GM12878 (cell line): ENCODE data around the gene RBMS1. TPM values are rescaled to one million over a fixed set of nuclear protein-coding genes. Genes with fewer than 3 reads are reported as not detected.

Experiments
- ATAC-seq: fragments of 200-7000 bp; cut with Tn5 transposase; 3 replicates; pipeline ENCODE4 v1.9.1; 2020; ENCODE audit warnings: mild to moderate bottlenecking, moderate library complexity
- BruUV-seq: library from RNA; stranded (reverse); fragments of 400-500 nt; replicated peaks from 2 replicates; lab custom pipeline; 2021; lab: Mats Ljungman, UMichigan
- CTCF ChIA-PET: fragments of 300-600 bp; sonication (Branson Sonifier 250); formaldehyde crosslinking; extraction: SDS; loops from one replicate; lab custom pipeline; 2021; ENCODE audit warnings: inconsistent platforms; lab: Yijun Ruan, JAX
- POLR2A ChIA-PET: fragments of 350-600 bp; formaldehyde crosslinking; extraction: SDS; loops from one replicate; lab custom pipeline; 2021; ENCODE audit warnings: inconsistent platforms; lab: Charles Lee
- RAD21 ChIA-PET: fragments of 300-600 bp; sonication (Branson Sonifier 250); formaldehyde crosslinking; loops from one replicate; lab custom pipeline; 2023; ENCODE audit warnings: antibody characterized with exemption; ENCODE audit not compliant: unreplicated experiment; lab: Charles Lee
- SMC1A ChIA-PET: fragments of 300-600 bp; sonication (Branson Sonifier 250); formaldehyde crosslinking; loops from one replicate; lab custom pipeline; 2023; ENCODE audit not compliant: unreplicated experiment, uncharacterized antibody; lab: Charles Lee
- DNase-seq: peaks from one replicate; pipeline ENCODE4 v3.0.0-alpha.2; 2011; ENCODE audit warnings: low read depth, low spot score
- FAIRE-seq: peaks from 3 replicates; lab custom pipeline; 2011; peaks lifted over from hg19 to GRCh38; lab: Jason Lieb, UNC
- H2AFZ ChIP-seq: 2 replicates; pipeline ENCODE4 v1.6.0; 2011; ENCODE audit warnings: low read depth, low read length, control low read depth; ENCODE audit not compliant: control insufficient read depth
- H3K27ac ChIP-seq: 2 replicates; pipeline ENCODE4 v1.5.1; 2011; ENCODE audit warnings: control low read depth; ENCODE audit not compliant: control insufficient read depth, insufficient read depth
- H3K27me3 ChIP-seq, 2 experiments: replicated peaks in 1 of 2; 2 replicates each; pipeline versions ENCODE4 v1.6.0 to v1.6.1; 2011; ENCODE audit warnings: low read length in 1 of 2; ENCODE audit not compliant: control insufficient read depth in 2 of 2, insufficient read depth in 2 of 2
- H3K36me3 ChIP-seq, 2 experiments: 2 replicates each; pipeline ENCODE4 v1.5.1; 2011; ENCODE audit warnings: low read length in 1 of 2; ENCODE audit not compliant: control insufficient read depth in 2 of 2, insufficient read depth in 2 of 2
- H3K4me1 ChIP-seq: 2 replicates; pipeline ENCODE4 v1.6.1; 2011; ENCODE audit warnings: mild to moderate bottlenecking, low read length, moderate library complexity, mixed read lengths; ENCODE audit not compliant: control insufficient read depth, insufficient read depth
- H3K4me2 ChIP-seq: 2 replicates; pipeline ENCODE4 v1.6.0; 2011; ENCODE audit warnings: control low read depth; ENCODE audit not compliant: control insufficient read depth, insufficient read depth
- H3K4me3 ChIP-seq: fragments of 200-600 bp; sonication (generic); 2 replicates; pipeline ENCODE4 v1.5.1; 2016
- H3K79me2 ChIP-seq: 2 replicates; pipeline ENCODE4 v1.6.0; 2011; ENCODE audit warnings: low read length; ENCODE audit not compliant: control insufficient read depth, insufficient read depth
- H3K9ac ChIP-seq: 2 replicates; pipeline ENCODE4 v1.8.0; 2011; ENCODE audit warnings: low read length, control low read depth, mixed read lengths; ENCODE audit not compliant: control insufficient read depth, insufficient read depth
- H3K9me3 ChIP-seq: replicated peaks from 3 replicates; pipeline ENCODE4 v1.5.1; 2011; ENCODE audit warnings: mild to moderate bottlenecking, low read length; ENCODE audit not compliant: control insufficient read depth, insufficient read depth
- H4K20me1 ChIP-seq: 2 replicates; pipeline ENCODE4 v1.6.0; 2011; ENCODE audit not compliant: control insufficient read depth, insufficient read depth
- HDGF ChIP-seq: fragments of 450-650 bp; IDR thresholded peaks from 2 replicates; pipeline ENCODE4 v1.6.1; 2016; ENCODE audit warnings: antibody characterized with exemption
- IKZF1 ChIP-seq: fragments of 450-650 bp; conservative IDR thresholded peaks from 2 replicates; pipeline ENCODE4 v1.6.1; 2017; ENCODE audit warnings: antibody characterized with exemption, mild to moderate bottlenecking
- LARP7 ChIP-seq: fragments of 450-650 bp; IDR thresholded peaks from 2 replicates; pipeline ENCODE4 v1.6.1; 2017; ENCODE audit warnings: mild to moderate bottlenecking
- MLLT1 ChIP-seq: fragments of 450-650 bp; IDR thresholded peaks from 2 replicates; pipeline ENCODE4 v1.6.1; 2016; ENCODE audit warnings: mild to moderate bottlenecking
- MYB ChIP-seq: fragments of 150-350 bp; IDR thresholded peaks from 2 replicates; pipeline ENCODE4 v1.6.1; 2014; ENCODE audit warnings: mild to moderate bottlenecking, low read depth, low read length, borderline replicate concordance
- PRDM15 ChIP-seq: fragments of 450-650 bp; formaldehyde crosslinking; IDR thresholded peaks from 2 replicates; pipeline ENCODE4 v1.4.0; 2020; ENCODE audit warnings: mild to moderate bottlenecking, moderate library complexity
- WGBS: methylation state at CpG from one replicate; pipeline ENCODE4 v1.1.6; 2016; ENCODE audit warnings: low lambda C conversion rate; ENCODE audit not compliant: insufficient replicate concordance, insufficient coverage; ENCODE audit errors: missing lambda C conversion rate; 5-methylcytosine and 5-hydroxymethylcytosine counted together
- in situ Hi-C: fragments of 300-500 bp; cut with MboI; formaldehyde crosslinking; loops from 9 replicates; pipeline ENCODE4 v1.14.3; 2018; ENCODE audit warnings: mixed read lengths
- intact Hi-C: fragments of 100-400 bp; cut with micrococcal nuclease; formaldehyde crosslinking; loops from one replicate; pipeline ENCODE4 v1.14.2; 2022; ENCODE audit not compliant: unreplicated experiment
- polyA plus RNA-seq, 11 experiments: library from polyadenylated mRNA; depleted of rRNA in 4 of 11; unstranded in 6 of 11; stranded (reverse) in 5 of 11; fragments of >200 nt; fragmentation: Nextera tagmentation in 4 of 11; fragmentation: Illumina TruSeq in 1 of 11; extraction: Ambion mirVana in 4 of 11; extraction: Trizol in 1 of 11; gene quantifications; 1 replicate in 1 of 11; 2 replicates in 10 of 11; pipeline versions ENCODE4 v1.2.1 to v1.2.3, GENCODE V29; 2011 to 2016; ENCODE audit warnings: inconsistent platforms in 2 of 11, missing spikeins in 2 of 11, low read depth in 1 of 11
- total RNA-seq, 4 experiments: library from RNA; depleted of rRNA in 3 of 4; stranded (reverse); fragments of >200 nt in 3 of 4; fragmentation: Illumina TruSeq in 1 of 4; extraction: Trizol in 1 of 4; gene quantifications; 2 replicates each; pipeline versions ENCODE4 v1.2.1 to v1.2.3, GENCODE V29; 2013 to 2021

RBMS1 gene
- total and polyA plus RNA-seq, 10 of the 15 experiments (the other 5 are each of a cell fraction or from before 2014, with no cell fraction given), result 0.04 to 0.31 (median 0.17) TPM; not detected in 1

GRCh38 chr2:160256507-160256906, 237.1 kb downstream of the RBMS1 start:
- TF ChIP-seq MLLT1 (no peak), PRDM15 (CRISPR knock-in tag) (no peak), IKZF1 (no peak), MYB (no peak), HDGF (no peak), LARP7 (no peak)
- POLR2A ChIA-PET, result no interaction called here
- Histone ChIP-seq H4K20me1 (no peaks in the 10 kb centered on the region), H3K4me3 (no peak overlapping the region), H3K4me2 (no peak overlapping the region), H3K27me3 (no peaks in the 10 kb centered on the region; a peak in 1 of 4 replicates), H2AFZ (no peak overlapping the region), H3K9me3 (no peaks in the 10 kb centered on the region), H3K9ac (no peak overlapping the region), H3K79me2 (no peaks in the 10 kb centered on the region), H3K27ac (no peak overlapping the region), H3K4me1 (no peaks in the 10 kb centered on the region), H3K36me3 (no peaks in the 10 kb centered on the region)
- no peak for ATAC-seq
- FAIRE-seq, result no peak
- SMC1A ChIA-PET, result interaction anchor here (1.0 to 1.3 kb wide), 3 partner anchors 15 to 147 kb away, joined by 3 read pairs; no protein-coding TSS in a partner anchor
- CTCF ChIA-PET, result interaction anchor here (1.2 to 1.3 kb wide), 2 partner anchors 8 to 67 kb away, joined by 3 read pairs; no protein-coding TSS in a partner anchor
- BruUV-seq, result no TSS peak
- in situ Hi-C loops (no loop called here), intact Hi-C loops (no loop called here)
- no peak for DNase-seq
- 0% methylated on average over 1 of the region's 1 CpG for WGBS
- RAD21 ChIA-PET, result no interaction called here
